ENCODE data around the gene COL17A1.

GRCh38 chr10:103990121-103990520, 95.6 kb downstream of the COL17A1 start:
- TF ChIP-seq POLR2AphosphoS5 (IDR thresholded peaks at IDR 0.05): no peak
- TF ChIP-seq CTCF (IDR thresholded peaks at IDR 0.05): no peak
- TF ChIP-seq POLR2A (IDR thresholded peaks at IDR 0.05): no peak
- TF ChIP-seq EP300 (IDR thresholded peaks at IDR 0.05; ENCODE audit: low read depth): no peak

Measured in transverse colon (tissue), 4 donors.